IMR-90 (cell line): ENCODE results near the gene UBE2E2.
A peak's percentile ranks its signal among the peaks of the same experiment; 100 is the strongest.

Source experiments
- CEBPB ChIP-seq: IDR thresholded peaks from 2 replicates; pipeline ENCODE4 v1.6.1; 2012; ENCODE audit warnings: low read depth, low read length, improper control_type of control experiment
- FOS ChIP-seq: fragments of 150-350 bp; IDR thresholded peaks from 2 replicates; pipeline ENCODE4 v1.6.1; 2016; ENCODE audit warnings: low read depth, low read length
- TF ChIP-seq, protein P1 (sequence below): conservative IDR thresholded peaks from 2 replicates; pipeline ENCODE4 v1.5.1; 2012; ENCODE audit warnings: mild to moderate bottlenecking, low read depth, low read length, improper control_type of control experiment

DNA sequence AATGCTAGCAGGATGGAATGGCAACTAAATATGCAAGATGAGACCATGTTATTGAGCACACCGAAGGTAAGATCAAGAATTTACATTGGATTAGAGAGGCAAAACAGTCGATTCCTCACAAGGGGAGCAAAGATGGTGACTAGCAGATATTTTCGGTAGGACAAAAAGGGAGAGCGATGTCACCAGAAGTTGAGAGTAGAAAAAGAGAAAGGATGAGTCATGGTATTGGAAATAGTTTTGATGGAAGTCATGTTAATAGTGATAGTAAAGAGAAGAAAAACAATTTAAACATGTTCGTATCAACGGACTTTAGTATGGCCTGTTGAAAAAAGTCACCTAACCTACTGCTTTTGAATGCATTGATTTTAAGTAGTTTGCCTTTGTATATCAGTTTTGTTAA, 55.0 kb downstream of the UBE2E2 start:
- TF ChIP-seq, protein P1, sequence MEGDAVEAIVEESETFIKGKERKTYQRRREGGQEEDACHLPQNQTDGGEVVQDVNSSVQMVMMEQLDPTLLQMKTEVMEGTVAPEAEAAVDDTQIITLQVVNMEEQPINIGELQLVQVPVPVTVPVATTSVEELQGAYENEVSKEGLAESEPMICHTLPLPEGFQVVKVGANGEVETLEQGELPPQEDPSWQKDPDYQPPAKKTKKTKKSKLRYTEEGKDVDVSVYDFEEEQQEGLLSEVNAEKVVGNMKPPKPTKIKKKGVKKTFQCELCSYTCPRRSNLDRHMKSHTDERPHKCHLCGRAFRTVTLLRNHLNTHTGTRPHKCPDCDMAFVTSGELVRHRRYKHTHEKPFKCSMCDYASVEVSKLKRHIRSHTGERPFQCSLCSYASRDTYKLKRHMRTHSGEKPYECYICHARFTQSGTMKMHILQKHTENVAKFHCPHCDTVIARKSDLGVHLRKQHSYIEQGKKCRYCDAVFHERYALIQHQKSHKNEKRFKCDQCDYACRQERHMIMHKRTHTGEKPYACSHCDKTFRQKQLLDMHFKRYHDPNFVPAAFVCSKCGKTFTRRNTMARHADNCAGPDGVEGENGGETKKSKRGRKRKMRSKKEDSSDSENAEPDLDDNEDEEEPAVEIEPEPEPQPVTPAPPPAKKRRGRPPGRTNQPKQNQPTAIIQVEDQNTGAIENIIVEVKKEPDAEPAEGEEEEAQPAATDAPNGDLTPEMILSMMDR: no peak
- TF ChIP-seq CEBPB: no peak
- TF ChIP-seq FOS: peak; percentile 60; the same call in 1 of the 2 replicates
